HepG2 (cell line): ENCODE data around the gene R3HDM4. TPM values are rescaled to one million over a fixed set of nuclear protein-coding genes. Genes with fewer than 3 reads are reported as not detected.
"Not testable (repeated sequence)": the region's sequence is repeated elsewhere in the genome, so short reads cannot be mapped to it uniquely, and the experiment has no call there.

ENCODE experiments used
- ATAC-seq: fragments of 200-7000 bp; cut with Tn5 transposase; 3 replicates; pipeline ENCODE4 v1.9.1; 2020; ENCODE audit warnings: mild to moderate bottlenecking, moderate library complexity
- BruUV-seq: library from RNA; stranded (reverse); fragments of 400-500 nt; replicated peaks from 2 replicates; lab custom pipeline; 2021; lab: Mats Ljungman, UMichigan
- CTCF ChIA-PET: fragments of 300-600 bp; formaldehyde crosslinking; extraction: SDS; loops from one replicate; lab custom pipeline; 2021; ENCODE audit warnings: low total read pairs, inconsistent platforms, low intra/inter-chr PET ratio; lab: Yijun Ruan, JAX
- POLR2A ChIA-PET: fragments of 350-600 bp; sonication (Branson Sonifier 250); formaldehyde crosslinking; loops from one replicate; lab custom pipeline; 2020; ENCODE audit warnings: antibody characterized with exemption, inconsistent platforms; lab: Yijun Ruan, JAX
- DNase-seq: peaks from one replicate; pipeline ENCODE4 v3.0.0-alpha.2; 2015; ENCODE audit warnings: low spot score
- FAIRE-seq: peaks from 3 replicates; lab custom pipeline; 2011; peaks lifted over from hg19 to GRCh38; lab: Jason Lieb, UNC
- H2AFZ ChIP-seq: one replicate; pipeline ENCODE4 v1.6.1; 2011; ENCODE audit warnings: low read length, inconsistent platforms
- H3K27ac ChIP-seq: fragments of 300-600 bp; 3 replicates; pipeline ENCODE4 v1.8.0; 2011; ENCODE audit warnings: mixed run types, mild to moderate bottlenecking, mixed read lengths, low read length, inconsistent platforms; ENCODE audit not compliant: insufficient read depth; ENCODE audit errors: extremely low read length
- H3K27me3 ChIP-seq, 2 experiments: fragments of 200-600 bp in 1 of 2; 2 replicates in 1 of 2; 3 replicates in 1 of 2; pipeline versions ENCODE4 v1.6.0 to v1.8.0; 2011; ENCODE audit warnings: low read length in 2 of 2, mild to moderate bottlenecking in 2 of 2, moderate library complexity in 2 of 2, inconsistent platforms in 1 of 2; ENCODE audit not compliant: insufficient read depth in 2 of 2, control insufficient read depth in 1 of 2
- H3K36me3 ChIP-seq, 2 experiments: fragments of 200-600 bp in 1 of 2; replicated peaks in 1 of 2; 2 replicates in 1 of 2; 3 replicates in 1 of 2; pipeline versions ENCODE4 v1.5.1 to v1.8.0; 2011; ENCODE audit warnings: low read length in 2 of 2, inconsistent platforms in 1 of 2; ENCODE audit not compliant: insufficient read depth in 2 of 2, control insufficient read depth in 1 of 2
- H3K4me1 ChIP-seq: 2 replicates; pipeline ENCODE4 v1.5.1; 2012; ENCODE audit warnings: low read length, inconsistent platforms; ENCODE audit not compliant: insufficient read depth
- H3K4me2 ChIP-seq: 2 replicates; pipeline ENCODE4 v1.6.0; 2011; ENCODE audit warnings: low read depth, low read length, inconsistent platforms
- H3K4me3 ChIP-seq, 3 experiments: fragments of 200-600 bp in 1 of 3; sonication (generic), shearing (Covaris generic) in 1 of 3; replicated peaks in 1 of 3; 2 replicates each; pipeline ENCODE4 v1.5.1; 2011 to 2016; ENCODE audit warnings: low read length in 3 of 3, inconsistent platforms in 2 of 3, low read depth in 2 of 3, mild to moderate bottlenecking in 2 of 3, control low read depth in 1 of 3, mixed read lengths in 1 of 3; ENCODE audit not compliant: insufficient read depth in 1 of 3
- H3K79me2 ChIP-seq: one replicate; pipeline ENCODE4 v1.6.1; 2011; ENCODE audit warnings: low read length, inconsistent platforms; ENCODE audit not compliant: insufficient read depth
- H3K9ac ChIP-seq: 2 replicates; pipeline ENCODE4 v1.6.0; 2011; ENCODE audit warnings: mild to moderate bottlenecking, low read depth, low read length, inconsistent platforms; ENCODE audit not compliant: insufficient read depth
- H3K9me3 ChIP-seq: 2 replicates; pipeline ENCODE4 v1.5.1; 2012; ENCODE audit warnings: mild to moderate bottlenecking, low read length
- H4K20me1 ChIP-seq: 2 replicates; pipeline ENCODE4 v1.6.0; 2011; ENCODE audit warnings: inconsistent platforms, mild to moderate bottlenecking, low read length, moderate library complexity; ENCODE audit not compliant: insufficient read depth
- FOXK2 ChIP-seq: fragments of 450-650 bp; IDR thresholded peaks from 2 replicates; pipeline ENCODE4 v1.6.1; 2016
- MXD1 ChIP-seq: sonication (generic); formaldehyde crosslinking; IDR thresholded peaks from 2 replicates; pipeline ENCODE4 v1.4.0; 2020; ENCODE audit warnings: mild to moderate bottlenecking, missing genetic modification reagents
- NR1H2 ChIP-seq: sonication (generic); formaldehyde crosslinking; IDR thresholded peaks from 2 replicates; pipeline ENCODE4 v1.8.1; 2022; ENCODE audit warnings: low read depth, missing genetic modification reagents, borderline replicate concordance
- ZEB1 ChIP-seq: IDR thresholded peaks from 2 replicates; pipeline ENCODE4 v1.6.1; 2012; ENCODE audit warnings: mild to moderate bottlenecking, low read depth, inconsistent platforms; ENCODE audit not compliant: insufficient replicate concordance
- ZNF138 ChIP-seq: sonication (generic); formaldehyde crosslinking; IDR thresholded peaks from 2 replicates; pipeline ENCODE4 v1.5.0; 2020; ENCODE audit warnings: mild to moderate bottlenecking, low read depth, missing genetic modification reagents
- ZNF3 ChIP-seq: IDR thresholded peaks from 2 replicates; pipeline ENCODE4 v1.7.0; 2017; ENCODE audit warnings: inconsistent platforms
- ZNF367 ChIP-seq: sonication (generic); formaldehyde crosslinking; IDR thresholded peaks from 2 replicates; pipeline ENCODE4 v1.4.0; 2020; ENCODE audit warnings: missing genetic modification reagents, borderline replicate concordance
- ZNF446 ChIP-seq: sonication (generic); formaldehyde crosslinking; IDR thresholded peaks from 2 replicates; pipeline ENCODE4 v1.5.0; 2020; ENCODE audit warnings: mild to moderate bottlenecking, missing genetic modification reagents
- ZNF770 ChIP-seq: sonication (generic); formaldehyde crosslinking; IDR thresholded peaks from 2 replicates; pipeline ENCODE4 v1.5.0; 2020; ENCODE audit warnings: mild to moderate bottlenecking, missing genetic modification reagents
- WGBS: methylation state at CpG from one replicate; pipeline ENCODE4 v1.1.6; 2017; ENCODE audit warnings: low lambda C conversion rate; 5-methylcytosine and 5-hydroxymethylcytosine counted together
- in situ Hi-C: cut with HindIII; loops from 2 replicates; pipeline ENCODE4 v1.10.0; 2017; ENCODE audit warnings: low pct_unique_long_range_greater_than_20kb; ENCODE audit not compliant: extremely low pct_ligation_motif_present
- intact Hi-C: fragments of 100-400 bp; cut with micrococcal nuclease; formaldehyde crosslinking; loops from one replicate; pipeline ENCODE4 v1.10.0; 2022; ENCODE audit not compliant: unreplicated experiment
- polyA plus RNA-seq, 8 experiments: library from polyadenylated mRNA; depleted of rRNA in 3 of 8; stranded (reverse) in 7 of 8; unstranded in 1 of 8; fragments of >200 nt; fragmentation: Illumina TruSeq in 4 of 8; extraction: Trizol in 4 of 8; gene quantifications; 2 replicates each; pipeline versions ENCODE4 v1.2.1 to v1.2.3, GENCODE V29; 2011 to 2016; ENCODE audit warnings: low read depth in 4 of 8, missing spikeins in 1 of 8, mixed read lengths in 1 of 8; ENCODE audit not compliant: insufficient read depth in 1 of 8
- total RNA-seq, 5 experiments: library from RNA; depleted of rRNA; stranded (reverse); fragments of >200 nt; fragmentation: Illumina TruSeq; extraction: Trizol; gene quantifications; 2 replicates each; pipeline ENCODE4 v1.2.3, GENCODE V29; 2016; ENCODE audit warnings: low read depth in 1 of 5
- TF ChIP-seq, protein P1 (sequence below): sonication (generic); formaldehyde crosslinking; IDR thresholded peaks from 2 replicates; pipeline ENCODE4 v1.5.0; 2020; ENCODE audit warnings: mild to moderate bottlenecking, missing genetic modification reagents, borderline replicate concordance

Gene R3HDM4
- total and polyA plus RNA-seq, 2 of the 13 experiments (the other 11 are each of a cell fraction or from before 2014, with no cell fraction given) = 26.2 to 26.9 TPM

- H2AFZ ChIP-seq, H3K9ac ChIP-seq, H3K36me3 ChIP-seq, H3K79me2 ChIP-seq, BruUV-seq, H3K9me3 ChIP-seq, H3K4me3 ChIP-seq, H3K27ac ChIP-seq, CTCF ChIA-PET, ATAC-seq, POLR2A ChIA-PET, H4K20me1 ChIP-seq, FAIRE-seq, H3K4me2 ChIP-seq, DNase-seq: not testable (repeated sequence)
- in situ Hi-C loops = loop anchor here (10.0 kb wide), 1 partner anchor 89 kb away; no protein-coding TSS in a partner anchor
- WGBS = 35% methylated on average over 10 of the region's 17 CpGs
- H3K4me1 ChIP-seq = peaks cover 14% of the 10 kb centered on the region
- TF ChIP-seq ZNF3 (CRISPR knock-in tag) (peak; percentile 98), ZNF770 (CRISPR knock-in tag) (peak; percentile 46; the same call in 1 of the 2 replicates)
- TF ChIP-seq, all 625 proteins: peak for 2; not testable (repeated sequence) for 623
- intact Hi-C loops = not testable (repeated sequence)
- H3K27me3 ChIP-seq = peaks cover 2 to 17% of the 10 kb centered on the region in 2 experiments; a peak in 4 of 5 replicates
Observed at GRCh38 chr19:853614-854220, 59.3 kb downstream of the R3HDM4 start.

GRCh38 chr19:853014-853585 lies 59.9 kb downstream of the R3HDM4 start:
- Histone ChIP-seq H3K27ac (no peak overlapping the region), H3K4me3 (no peak overlapping the region), H3K9ac (no peak overlapping the region), H4K20me1 (no peaks in the 10 kb centered on the region), H3K4me1 (peaks cover 11% of the 10 kb centered on the region; the same call in 1 of the 2 replicates), H3K36me3 (no peaks in the 10 kb centered on the region), H3K27me3 (peaks cover 2 to 23% of the 10 kb centered on the region in 2 experiments; a peak in 4 of 5 replicates), H3K4me2 (no peak overlapping the region), H3K79me2 (no peaks in the 10 kb centered on the region), H3K9me3 (no peaks in the 10 kb centered on the region), H2AFZ (no peak overlapping the region)
- FAIRE-seq = no peak
- intact Hi-C loops = no loop called here
- no peak for DNase-seq
- in situ Hi-C loops = loop anchor here (10.0 kb wide), 1 partner anchor 88 kb away; no protein-coding TSS in a partner anchor
- BruUV-seq = no TSS peak
- ChIA-PET POLR2A (no interaction called here), CTCF (no interaction called here)
- WGBS = 70% methylated on average over 31 of the region's 67 CpGs
- ATAC-seq = no peak
- TF ChIP-seq, protein P1, sequence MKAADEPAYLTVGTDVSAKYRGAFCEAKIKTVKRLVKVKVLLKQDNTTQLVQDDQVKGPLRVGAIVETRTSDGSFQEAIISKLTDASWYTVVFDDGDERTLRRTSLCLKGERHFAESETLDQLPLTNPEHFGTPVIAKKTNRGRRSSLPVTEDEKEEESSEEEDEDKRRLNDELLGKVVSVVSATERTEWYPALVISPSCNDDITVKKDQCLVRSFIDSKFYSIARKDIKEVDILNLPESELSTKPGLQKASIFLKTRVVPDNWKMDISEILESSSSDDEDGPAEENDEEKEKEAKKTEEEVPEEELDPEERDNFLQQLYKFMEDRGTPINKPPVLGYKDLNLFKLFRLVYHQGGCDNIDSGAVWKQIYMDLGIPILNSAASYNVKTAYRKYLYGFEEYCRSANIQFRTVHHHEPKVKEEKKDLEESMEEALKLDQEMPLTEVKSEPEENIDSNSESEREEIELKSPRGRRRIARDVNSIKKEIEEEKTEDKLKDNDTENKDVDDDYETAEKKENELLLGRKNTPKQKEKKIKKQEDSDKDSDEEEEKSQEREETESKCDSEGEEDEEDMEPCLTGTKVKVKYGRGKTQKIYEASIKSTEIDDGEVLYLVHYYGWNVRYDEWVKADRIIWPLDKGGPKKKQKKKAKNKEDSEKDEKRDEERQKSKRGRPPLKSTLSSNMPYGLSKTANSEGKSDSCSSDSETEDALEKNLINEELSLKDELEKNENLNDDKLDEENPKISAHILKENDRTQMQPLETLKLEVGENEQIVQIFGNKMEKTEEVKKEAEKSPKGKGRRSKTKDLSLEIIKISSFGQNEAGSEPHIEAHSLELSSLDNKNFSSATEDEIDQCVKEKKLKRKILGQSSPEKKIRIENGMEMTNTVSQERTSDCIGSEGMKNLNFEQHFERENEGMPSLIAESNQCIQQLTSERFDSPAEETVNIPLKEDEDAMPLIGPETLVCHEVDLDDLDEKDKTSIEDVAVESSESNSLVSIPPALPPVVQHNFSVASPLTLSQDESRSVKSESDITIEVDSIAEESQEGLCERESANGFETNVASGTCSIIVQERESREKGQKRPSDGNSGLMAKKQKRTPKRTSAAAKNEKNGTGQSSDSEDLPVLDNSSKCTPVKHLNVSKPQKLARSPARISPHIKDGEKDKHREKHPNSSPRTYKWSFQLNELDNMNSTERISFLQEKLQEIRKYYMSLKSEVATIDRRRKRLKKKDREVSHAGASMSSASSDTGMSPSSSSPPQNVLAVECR (CRISPR knock-in tag) = no peak
- no peak for TF ChIP-seq ZNF138 (CRISPR knock-in tag)
- TF ChIP-seq FOXK2 = no peak
- TF ChIP-seq NR1H2 = no peak
- TF ChIP-seq MXD1 (CRISPR knock-in tag) = no peak
- TF ChIP-seq ZNF446 (CRISPR knock-in tag) = no peak
- TF ChIP-seq ZNF367 (CRISPR knock-in tag) = no peak
- no peak for TF ChIP-seq ZEB1
